DOHH2 (cell line): ENCODE results near the gene FZD10.

Source experiments
- CTCF ChIP-seq: fragments of 200-600 bp; sonication (generic); IDR thresholded peaks from one replicate; pipeline ENCODE4 v1.5.1; 2014; ENCODE audit warnings: antibody characterized with exemption, mild to moderate bottlenecking, low read depth, low read length; ENCODE audit not compliant: poor library complexity, severe bottlenecking
- EZH2phosphoT487 ChIP-seq: fragments of 200-600 bp; sonication (generic); IDR thresholded peaks from 2 replicates; pipeline ENCODE4 v1.6.1; 2017; ENCODE audit warnings: borderline replicate concordance, mild to moderate bottlenecking, antibody characterized with exemption, low read length, moderate library complexity, mixed read lengths

GRCh38 chr12:130144256-130144655 is 18.0 kb upstream of the FZD10 start:
- TF ChIP-seq CTCF = no peak
- TF ChIP-seq EZH2phosphoT487 = no peak
